Tibial nerve (tissue), 4 donors: ENCODE measurements around the gene TTLL1. TPM values are rescaled to one million over a fixed set of nuclear protein-coding genes. Genes with fewer than 3 reads are reported as not detected.
A peak's percentile ranks its signal among the peaks of the same experiment; 100 is the strongest.

ENCODE experiments used
- DNase-seq, 2 donors: peaks; one replicate each; pipeline ENCODE4 v3.0.0-alpha.2; 2019; ENCODE audit warnings: low spot score in 2 of 2
- H3K27ac ChIP-seq, 4 donors: fragments of 200-600 bp; sonication (generic) in 3 of 4; one replicate each; pipeline ENCODE4 v1.5.1; 2017 to 2019; ENCODE audit warnings: mild to moderate bottlenecking in 1 of 4
- H3K27me3 ChIP-seq, 2 donors: fragments of 200-600 bp; sonication (generic) in 1 of 2; one replicate each; pipeline versions ENCODE4 v1.5.1 to v1.6.0; 2017 to 2019
- H3K36me3 ChIP-seq, 3 donors: fragments of 200-600 bp; sonication (generic); one replicate each; pipeline ENCODE4 v1.5.1; 2018 to 2019
- H3K4me1 ChIP-seq, 4 donors: fragments of 200-600 bp; sonication (generic) in 3 of 4; one replicate each; pipeline ENCODE4 v1.5.1; 2017 to 2019
- H3K4me3 ChIP-seq, 4 donors: fragments of 200-600 bp; sonication (generic) in 3 of 4; one replicate each; pipeline ENCODE4 v1.5.1; 2017 to 2019; ENCODE audit warnings: mild to moderate bottlenecking in 1 of 4, moderate library complexity in 1 of 4
- H3K9me3 ChIP-seq, 4 donors: fragments of 200-600 bp; sonication (generic) in 3 of 4; one replicate each; pipeline ENCODE4 v1.5.1; 2017 to 2019
- EP300 ChIP-seq, 2 donors: sonication (generic); formaldehyde crosslinking; IDR thresholded peaks; one replicate each; pipeline ENCODE4 v1.6.1; 2017; ENCODE audit warnings: antibody characterized with exemption in 2 of 2, mild to moderate bottlenecking in 1 of 2
- POLR2A ChIP-seq, 2 donors: fragments of 450-650 bp; IDR thresholded peaks; one replicate each; pipeline ENCODE4 v1.6.1; 2017; ENCODE audit warnings: antibody characterized with exemption in 2 of 2, mild to moderate bottlenecking in 2 of 2, moderate library complexity in 2 of 2
- WGBS, 2 donors: methylation state at CpG; one replicate each; pipeline ENCODE4 v1.1.5; 2018; 5-methylcytosine and 5-hydroxymethylcytosine counted together
- total RNA-seq, 4 donors: library from RNA; depleted of rRNA; stranded (reverse); fragments of >200 nt; gene quantifications; one replicate each; pipeline ENCODE4 v1.1.0, GENCODE V29; 2016
- TF ChIP-seq, protein P1 (sequence below), 5 experiments: fragments of 200-600 bp in 3 of 5; fragments of 450-650 bp in 2 of 5; sonication (generic) in 3 of 5; IDR thresholded peaks; one replicate each; pipeline ENCODE4 v1.5.1; 2016 to 2019; ENCODE audit warnings: antibody characterized with exemption in 5 of 5, mild to moderate bottlenecking in 3 of 5, moderate library complexity in 2 of 5

Gene TTLL1
- total RNA-seq, 4 donors from 2014 or later = 1.6 to 9.8 (median 7.3) TPM

DNA sequence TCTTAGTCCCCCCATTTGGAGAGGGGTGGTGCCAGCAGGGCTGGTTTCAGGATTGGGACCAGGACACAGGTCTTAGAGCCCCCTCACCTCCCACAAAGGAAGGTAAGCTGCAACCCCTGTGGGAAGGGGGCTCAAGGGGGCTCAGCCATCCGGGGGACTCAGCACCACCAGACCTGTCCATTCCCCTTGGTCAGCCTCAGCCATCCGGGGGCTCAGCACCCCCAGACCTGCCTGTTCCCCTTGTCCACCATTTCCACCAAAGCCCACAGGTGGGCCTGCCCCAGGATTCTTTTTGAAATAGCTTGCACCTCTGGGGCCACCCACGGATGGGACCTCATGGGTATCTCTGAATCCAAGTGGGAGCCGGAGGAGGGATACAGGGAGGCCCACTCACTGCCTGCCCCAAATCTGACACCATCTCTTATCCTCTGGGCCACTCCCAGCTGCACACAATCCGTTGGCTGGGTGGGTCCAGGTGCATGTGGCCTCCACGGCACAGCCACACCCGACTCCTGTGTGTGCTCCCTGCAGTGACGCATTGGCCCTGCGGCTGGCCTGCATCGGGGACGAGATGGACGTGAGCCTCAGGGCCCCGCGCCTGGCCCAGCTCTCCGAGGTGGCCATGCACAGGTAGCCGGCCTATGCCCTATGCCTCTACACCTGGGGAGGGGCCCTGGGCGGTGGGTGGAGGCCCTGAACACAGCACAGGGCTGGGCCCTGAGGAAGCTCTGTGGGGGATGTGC is 38.1 kb upstream of the TTLL1 start:
- Histone ChIP-seq H3K9me3 (no peaks in the 10 kb centered on the region), H3K27ac (peak overlapping the region in 1 of 4 donors; percentile 40), H3K4me1 (peaks cover 0 to 17% (median 6%) of the 10 kb centered on the region in 4 donors), H3K4me3 (no peak overlapping the region), H3K36me3 (peaks cover 0 to 13% (median 0%) of the 10 kb centered on the region in 3 donors), H3K27me3 (no peaks in the 10 kb centered on the region)
- 89 to 90% methylated on average over 13 to 17 of the region's 17 CpGs for WGBS, 2 donors
- DNase-seq = no peak
- TF ChIP-seq POLR2A (IDR thresholded peaks at IDR 0.05) = no peak
- TF ChIP-seq, protein P1, sequence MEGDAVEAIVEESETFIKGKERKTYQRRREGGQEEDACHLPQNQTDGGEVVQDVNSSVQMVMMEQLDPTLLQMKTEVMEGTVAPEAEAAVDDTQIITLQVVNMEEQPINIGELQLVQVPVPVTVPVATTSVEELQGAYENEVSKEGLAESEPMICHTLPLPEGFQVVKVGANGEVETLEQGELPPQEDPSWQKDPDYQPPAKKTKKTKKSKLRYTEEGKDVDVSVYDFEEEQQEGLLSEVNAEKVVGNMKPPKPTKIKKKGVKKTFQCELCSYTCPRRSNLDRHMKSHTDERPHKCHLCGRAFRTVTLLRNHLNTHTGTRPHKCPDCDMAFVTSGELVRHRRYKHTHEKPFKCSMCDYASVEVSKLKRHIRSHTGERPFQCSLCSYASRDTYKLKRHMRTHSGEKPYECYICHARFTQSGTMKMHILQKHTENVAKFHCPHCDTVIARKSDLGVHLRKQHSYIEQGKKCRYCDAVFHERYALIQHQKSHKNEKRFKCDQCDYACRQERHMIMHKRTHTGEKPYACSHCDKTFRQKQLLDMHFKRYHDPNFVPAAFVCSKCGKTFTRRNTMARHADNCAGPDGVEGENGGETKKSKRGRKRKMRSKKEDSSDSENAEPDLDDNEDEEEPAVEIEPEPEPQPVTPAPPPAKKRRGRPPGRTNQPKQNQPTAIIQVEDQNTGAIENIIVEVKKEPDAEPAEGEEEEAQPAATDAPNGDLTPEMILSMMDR (IDR thresholded peaks at IDR 0.05) = no peak
- no peak for TF ChIP-seq EP300 (IDR thresholded peaks at IDR 0.05)

DNA sequence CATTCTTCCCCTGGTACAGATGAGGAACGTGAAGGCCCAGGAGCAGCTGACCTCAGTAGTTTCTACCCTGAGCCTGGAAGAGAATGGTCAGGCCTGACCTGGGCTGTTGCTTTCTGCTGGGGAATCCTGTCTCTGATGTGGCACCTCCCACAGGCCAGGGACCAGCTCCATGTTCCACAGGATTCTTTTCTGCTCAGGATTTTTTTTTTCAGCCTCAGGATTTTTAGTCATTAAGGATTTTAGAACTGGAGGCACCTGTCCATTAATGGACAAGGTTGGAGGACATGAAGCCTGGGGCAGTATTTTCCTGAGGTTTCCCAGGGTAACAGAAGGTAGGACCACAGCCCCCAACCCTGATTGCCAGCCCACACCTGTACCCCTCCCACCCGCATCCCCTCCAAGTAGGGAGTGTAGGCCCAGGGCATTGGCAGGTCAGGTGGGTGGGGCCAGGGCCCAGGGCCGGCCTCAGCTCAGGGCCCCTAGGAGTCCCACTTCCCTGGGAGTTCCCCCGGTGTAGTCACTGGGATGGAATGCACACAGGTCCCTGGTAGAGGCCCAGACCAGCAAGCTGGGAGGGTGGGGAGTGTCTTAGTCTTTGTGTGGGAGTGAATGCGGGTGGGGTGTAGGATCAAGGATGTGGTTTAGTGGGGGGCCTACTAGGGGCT is 37.4 kb upstream of the TTLL1 start:
- no peak for DNase-seq
- H3K36me3 ChIP-seq = peaks cover 0 to 6% (median 0%) of the 10 kb centered on the region in 3 donors
- H3K27ac ChIP-seq = peak overlapping the region in 1 of 4 donors; percentile 40
- no peak for TF ChIP-seq POLR2A (IDR thresholded peaks at IDR 0.05)
- no peak for TF ChIP-seq EP300 (IDR thresholded peaks at IDR 0.05)
- TF ChIP-seq, protein P1 (IDR thresholded peaks at IDR 0.05) = no peak
- 55 to 64% methylated on average over 3 to 5 of the region's 5 CpGs for WGBS, 2 donors
- H3K4me3 ChIP-seq = no peak overlapping the region
- no peaks in the 10 kb centered on the region for H3K27me3 ChIP-seq
- peaks cover 0 to 13% (median 6%) of the 10 kb centered on the region in 4 donors for H3K4me1 ChIP-seq
- no peaks in the 10 kb centered on the region for H3K9me3 ChIP-seq

DNA sequence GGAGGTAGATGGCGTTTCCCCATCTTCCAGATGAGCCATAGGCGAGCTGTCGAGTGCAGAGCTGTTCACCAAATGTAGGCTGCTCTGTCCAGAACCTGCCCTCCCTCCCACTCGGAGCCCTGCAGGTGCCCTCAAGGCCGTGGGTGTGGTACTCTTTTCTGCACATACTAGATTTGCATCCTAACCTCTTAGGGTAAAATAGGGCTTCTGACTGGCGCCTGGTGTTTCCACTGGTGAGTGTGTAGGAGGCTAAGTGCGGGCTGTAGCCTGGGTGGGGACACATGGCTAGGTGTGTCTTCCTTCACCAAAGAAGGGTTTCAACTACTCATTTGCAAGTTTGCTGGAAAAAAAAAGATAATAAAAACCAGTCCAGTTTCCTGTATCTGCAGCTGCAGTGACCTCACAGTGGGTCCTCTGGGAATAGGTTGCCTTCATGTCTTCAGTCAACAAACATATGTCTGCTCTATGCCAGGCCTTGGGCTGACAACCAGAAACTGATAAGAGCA is 29.8 kb upstream of the TTLL1 start:
- DNase-seq = no peak
- H3K36me3 ChIP-seq = peaks cover 0 to 4% (median 0%) of the 10 kb centered on the region in 3 donors
- H3K4me1 ChIP-seq = no peaks in the 10 kb centered on the region
- H3K9me3 ChIP-seq = no peaks in the 10 kb centered on the region
- no peak overlapping the region for H3K4me3 ChIP-seq
- H3K27me3 ChIP-seq = peaks cover 0 to 21% of the 10 kb centered on the region in 2 donors
- WGBS, 2 donors = 70 to 71% methylated on average over 7 of the region's 7 CpGs
- TF ChIP-seq EP300 (IDR thresholded peaks at IDR 0.05) = no peak
- no peak for TF ChIP-seq POLR2A (IDR thresholded peaks at IDR 0.05)
- H3K27ac ChIP-seq = no peak overlapping the region

DNA sequence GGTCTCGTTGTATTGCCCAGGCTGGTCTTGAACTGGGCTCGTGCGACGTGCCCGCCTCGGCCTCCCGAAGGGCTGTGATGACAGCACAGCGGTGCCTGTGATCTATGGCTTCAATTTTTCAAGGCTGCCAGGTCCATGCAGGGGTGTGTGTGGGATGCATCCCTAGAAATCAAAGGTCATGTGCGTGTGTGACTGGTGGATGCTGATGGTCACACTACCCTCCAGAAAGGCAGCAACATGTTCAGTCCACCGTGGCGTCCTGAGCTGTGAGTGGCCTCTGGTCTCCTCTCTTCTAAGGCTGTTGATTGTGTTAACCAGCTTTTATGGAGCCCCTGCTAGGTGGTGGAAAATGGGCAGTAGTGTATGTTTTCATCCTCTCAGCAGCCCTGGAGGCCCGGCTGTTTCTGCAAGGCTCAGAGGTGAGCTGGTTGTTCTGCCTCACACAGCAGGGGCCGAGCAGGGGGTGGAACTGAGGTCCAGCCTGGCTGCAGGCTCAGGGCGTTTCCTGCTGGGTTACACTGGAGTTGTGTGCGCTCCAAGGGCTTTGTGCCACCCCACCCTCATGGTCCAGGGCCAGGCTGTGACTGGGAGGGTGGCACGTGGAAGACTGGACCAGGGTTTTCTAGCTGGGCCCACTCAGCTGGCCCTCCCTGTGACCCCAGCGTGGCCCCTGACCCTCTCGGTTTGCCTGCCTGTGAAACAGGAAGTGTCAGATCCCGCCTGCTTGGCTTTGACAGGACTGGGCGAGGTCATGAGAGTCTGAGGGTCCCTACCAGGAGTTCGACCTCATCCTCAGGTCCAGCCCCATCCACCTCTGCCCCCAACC is 29.0 kb upstream of the TTLL1 start:
- 66 to 69% methylated on average over 18 to 21 of the region's 21 CpGs for WGBS, 2 donors

DNA sequence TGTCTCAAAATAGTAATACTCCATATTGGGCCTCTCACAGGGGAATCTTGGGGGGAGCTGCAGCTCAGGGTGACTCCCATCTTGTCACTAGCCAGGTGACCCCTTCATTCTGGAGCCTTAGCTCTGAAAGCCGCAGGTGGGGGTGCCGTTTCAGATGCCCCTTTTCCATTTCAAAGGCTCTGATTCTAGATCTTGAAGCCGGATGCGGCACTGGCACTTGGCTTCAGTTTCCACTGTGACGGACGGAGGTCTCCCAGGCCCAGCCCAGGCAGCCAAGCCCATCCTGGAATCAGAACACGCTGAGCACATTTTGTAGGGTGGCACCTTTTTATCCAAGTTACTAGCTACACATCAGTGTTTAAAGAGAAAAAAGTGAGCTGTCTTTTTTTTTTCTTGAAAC is 27.7 kb upstream of the TTLL1 start:
- TF ChIP-seq EP300 (IDR thresholded peaks at IDR 0.05) = no peak
- TF ChIP-seq, protein P1 (IDR thresholded peaks at IDR 0.05) = no peak
- Histone ChIP-seq H3K36me3 (peaks cover 0 to 4% (median 0%) of the 10 kb centered on the region in 3 donors), H3K27me3 (peaks cover 0 to 42% of the 10 kb centered on the region in 2 donors), H3K9me3 (no peaks in the 10 kb centered on the region), H3K27ac (no peak overlapping the region), H3K4me3 (no peak overlapping the region), H3K4me1 (no peaks in the 10 kb centered on the region)
- 94 to 96% methylated on average over 5 to 7 of the region's 7 CpGs for WGBS, 2 donors
- DNase-seq = no peak

More for the DNA sequence above, 29.0 kb upstream of the TTLL1 start:
- no peak overlapping the region for H3K27ac ChIP-seq
- no peaks in the 10 kb centered on the region for H3K9me3 ChIP-seq
- H3K27me3 ChIP-seq = peaks cover 0 to 29% of the 10 kb centered on the region in 2 donors
- H3K4me3 ChIP-seq = no peak overlapping the region
- no peak for DNase-seq
- peaks cover 0 to 4% (median 0%) of the 10 kb centered on the region in 3 donors for H3K36me3 ChIP-seq
- TF ChIP-seq EP300 (IDR thresholded peaks at IDR 0.05) = no peak
- TF ChIP-seq, protein P1 (IDR thresholded peaks at IDR 0.05) = no peak
- no peak for TF ChIP-seq POLR2A (IDR thresholded peaks at IDR 0.05)
- H3K4me1 ChIP-seq = no peaks in the 10 kb centered on the region
